Inflammatory macrophage treated with lipopolysaccharide for 4 hours (primary cell): ENCODE measurements around the gene GLE1.

ENCODE experiments used
- DNase-seq: peaks from one replicate; pipeline ENCODE4 v3.0.0-alpha.2; 2020

The GLE1 gene

GRCh38 chr9:128504485-128505413 is at the start of gene GLE1:
Gene GLE1 (plus strand): TSS chr9:128504719. CDS start chr9:128504806, 87 bp downstream.
- peak; percentile 94 for DNase-seq

GRCh38 chr9:128454991-128455390 is 49.5 kb upstream of the GLE1 start:
- DNase-seq = no peak

- DNase-seq = peak; percentile 96
Observed at GRCh38 chr9:128455849-128456612, 48.5 kb upstream of the GLE1 start, which contains the start of gene ODF2. Gene ODF2 (plus strand): TSS chr9:128456006. CDS start chr9:128456092, 86 bp downstream.

- DNase-seq = peak; percentile 77
Observed at GRCh38 chr9:128456613-128457061, 47.9 kb upstream of the GLE1 start.

GRCh38 chr9:128457207-128457606 is 47.3 kb upstream of the GLE1 start:
- DNase-seq = no peak

- no peak for DNase-seq
Observed at GRCh38 chr9:128459011-128459410, 45.5 kb upstream of the GLE1 start.

GRCh38 chr9:128469070-128469469 is 35.4 kb upstream of the GLE1 start:
- no peak for DNase-seq

GRCh38 chr9:128470560-128470959 is 34.0 kb upstream of the GLE1 start:
- DNase-seq = no peak

GRCh38 chr9:128473104-128473503 is 31.4 kb upstream of the GLE1 start:
- peak; percentile 26 for DNase-seq

- no peak for DNase-seq
Observed at GRCh38 chr9:128475867-128476266, 28.7 kb upstream of the GLE1 start.

GRCh38 chr9:128479262-128479661 is 25.3 kb upstream of the GLE1 start:
- peak; percentile 5 for DNase-seq

GRCh38 chr9:128481561-128481960 is 23.0 kb upstream of the GLE1 start:
- no peak for DNase-seq

- DNase-seq = no peak
Observed at GRCh38 chr9:128482186-128482585, 22.3 kb upstream of the GLE1 start.

- DNase-seq = no peak
Observed at GRCh38 chr9:128484686-128485413, 19.7 kb upstream of the GLE1 start.

- no peak for DNase-seq
Observed at GRCh38 chr9:128485414-128485855, 19.1 kb upstream of the GLE1 start.

GRCh38 chr9:128486201-128486600 is 18.3 kb upstream of the GLE1 start:
- no peak for DNase-seq

- no peak for DNase-seq
Observed at GRCh38 chr9:128493424-128493823, 11.1 kb upstream of the GLE1 start.

- peak; percentile 9 for DNase-seq
Observed at GRCh38 chr9:128494108-128494745, 10.3 kb upstream of the GLE1 start.

- no peak for DNase-seq
Observed at GRCh38 chr9:128494746-128495129, 9.8 kb upstream of the GLE1 start.

GRCh38 chr9:128495296-128495695 is 9.2 kb upstream of the GLE1 start:
- no peak for DNase-seq

GRCh38 chr9:128495804-128496417 is 8.6 kb upstream of the GLE1 start:
- no peak for DNase-seq
